Osteocyte (in vitro differentiated cells): Measurements from ENCODE around the gene LGR4. TPM values are rescaled to one million over a fixed set of nuclear protein-coding genes. Genes with fewer than 3 reads are reported as not detected.
A peak's percentile ranks its signal among the peaks of the same experiment; 100 is the strongest.

Experiments
- DNase-seq: peaks from one replicate; pipeline ENCODE4 v3.0.0; 2021; ENCODE audit warnings: mixed read lengths; ENCODE audit not compliant: unreplicated experiment; ENCODE audit errors: extremely low spot score
- H3K27ac Mint-ChIP-seq: one replicate; pipeline ENCODE4 v1.8.0; 2021; ENCODE audit warnings: mild to moderate bottlenecking, mixed read lengths; ENCODE audit not compliant: unreplicated experiment
- H3K27me3 Mint-ChIP-seq: one replicate; pipeline ENCODE4 v1.8.0; 2021; ENCODE audit warnings: mixed read lengths; ENCODE audit not compliant: unreplicated experiment
- H3K36me3 Mint-ChIP-seq: one replicate; pipeline ENCODE4 v1.8.0; 2021; ENCODE audit warnings: mixed read lengths; ENCODE audit not compliant: unreplicated experiment
- H3K4me1 Mint-ChIP-seq: one replicate; pipeline ENCODE4 v1.8.0; 2021; ENCODE audit warnings: mixed read lengths; ENCODE audit not compliant: unreplicated experiment
- H3K4me3 Mint-ChIP-seq: one replicate; pipeline ENCODE4 v1.8.0; 2021; ENCODE audit warnings: mild to moderate bottlenecking, moderate library complexity, mixed read lengths; ENCODE audit not compliant: unreplicated experiment
- H3K9me3 Mint-ChIP-seq: one replicate; pipeline ENCODE4 v1.8.0; 2021; ENCODE audit warnings: mixed read lengths; ENCODE audit not compliant: unreplicated experiment
- total RNA-seq: library from RNA; stranded (reverse); gene quantifications from 2 replicates; pipeline ENCODE4 v1.2.1, GENCODE V29; 2021
- TF ChIP-seq, protein P1 (sequence below): fragments of 200-600 bp; sonication (generic); IDR thresholded peaks from 2 replicates; pipeline ENCODE4 v1.5.0; 2021; ENCODE audit warnings: antibody characterized with exemption, mild to moderate bottlenecking, moderate library complexity

Gene LGR4
- total RNA-seq, 1 donor from 2014 or later = 61.9 TPM

DNA sequence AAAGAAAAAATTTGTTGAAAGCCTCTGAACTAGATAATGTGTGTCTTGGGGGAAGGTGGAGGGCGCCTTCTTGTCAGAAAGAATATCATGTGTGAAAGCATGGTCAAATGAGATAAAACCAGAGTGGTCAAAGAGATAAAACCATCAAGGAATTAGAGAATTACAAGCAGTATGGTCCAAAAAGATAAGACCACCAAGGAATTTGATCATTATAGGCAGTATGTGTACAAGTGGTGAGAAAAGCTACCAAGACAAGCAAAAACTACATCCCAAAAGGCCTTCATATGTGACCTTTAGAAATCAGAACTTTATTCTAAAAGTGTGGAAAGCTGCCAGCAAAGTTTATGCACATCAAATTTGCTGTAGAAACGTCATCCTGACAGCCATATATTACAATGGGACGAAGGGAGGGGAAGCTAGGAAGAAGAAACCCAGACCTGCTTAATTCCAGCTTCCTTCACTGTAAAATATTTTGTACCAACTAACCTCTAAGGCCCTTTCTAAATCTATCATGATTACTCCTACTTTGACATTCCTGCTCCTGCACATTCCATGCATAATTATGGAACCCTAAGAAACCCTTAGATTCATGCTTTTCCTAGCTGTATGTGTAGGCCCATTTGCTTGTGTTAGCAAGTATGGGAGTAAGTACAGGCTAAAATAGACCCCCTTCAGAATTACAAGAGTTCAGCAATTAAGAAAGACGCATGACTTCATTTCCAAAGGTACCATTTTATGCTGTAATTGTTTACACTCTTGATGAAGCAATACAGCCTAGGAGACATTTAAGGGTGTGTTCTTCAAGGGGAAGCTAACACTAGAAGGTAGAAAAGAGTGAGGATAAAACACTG, 51.6 kb downstream of the LGR4 start:
- Mint-ChIP-seq H3K9me3 (no peaks in the 10 kb centered on the region), H3K27ac (peak overlapping the region; percentile 2), H3K27me3 (no peaks in the 10 kb centered on the region), H3K4me1 (peaks cover 44% of the 10 kb centered on the region), H3K4me3 (no peak overlapping the region), H3K36me3 (peaks cover 2% of the 10 kb centered on the region)
- DNase-seq = no peak
- TF ChIP-seq, protein P1, sequence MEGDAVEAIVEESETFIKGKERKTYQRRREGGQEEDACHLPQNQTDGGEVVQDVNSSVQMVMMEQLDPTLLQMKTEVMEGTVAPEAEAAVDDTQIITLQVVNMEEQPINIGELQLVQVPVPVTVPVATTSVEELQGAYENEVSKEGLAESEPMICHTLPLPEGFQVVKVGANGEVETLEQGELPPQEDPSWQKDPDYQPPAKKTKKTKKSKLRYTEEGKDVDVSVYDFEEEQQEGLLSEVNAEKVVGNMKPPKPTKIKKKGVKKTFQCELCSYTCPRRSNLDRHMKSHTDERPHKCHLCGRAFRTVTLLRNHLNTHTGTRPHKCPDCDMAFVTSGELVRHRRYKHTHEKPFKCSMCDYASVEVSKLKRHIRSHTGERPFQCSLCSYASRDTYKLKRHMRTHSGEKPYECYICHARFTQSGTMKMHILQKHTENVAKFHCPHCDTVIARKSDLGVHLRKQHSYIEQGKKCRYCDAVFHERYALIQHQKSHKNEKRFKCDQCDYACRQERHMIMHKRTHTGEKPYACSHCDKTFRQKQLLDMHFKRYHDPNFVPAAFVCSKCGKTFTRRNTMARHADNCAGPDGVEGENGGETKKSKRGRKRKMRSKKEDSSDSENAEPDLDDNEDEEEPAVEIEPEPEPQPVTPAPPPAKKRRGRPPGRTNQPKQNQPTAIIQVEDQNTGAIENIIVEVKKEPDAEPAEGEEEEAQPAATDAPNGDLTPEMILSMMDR = no peak

- no peaks in the 10 kb centered on the region for H3K27me3 Mint-ChIP-seq
- H3K9me3 Mint-ChIP-seq = no peaks in the 10 kb centered on the region
- no peak for DNase-seq
- TF ChIP-seq, protein P1 = no peak
- H3K27ac Mint-ChIP-seq = no peak overlapping the region
- H3K36me3 Mint-ChIP-seq = peaks cover 2% of the 10 kb centered on the region
- no peak overlapping the region for H3K4me3 Mint-ChIP-seq
- H3K4me1 Mint-ChIP-seq = peaks cover 41% of the 10 kb centered on the region
Observed at GRCh38 chr11:27420217-27420616, 52.4 kb downstream of the LGR4 start.

DNA sequence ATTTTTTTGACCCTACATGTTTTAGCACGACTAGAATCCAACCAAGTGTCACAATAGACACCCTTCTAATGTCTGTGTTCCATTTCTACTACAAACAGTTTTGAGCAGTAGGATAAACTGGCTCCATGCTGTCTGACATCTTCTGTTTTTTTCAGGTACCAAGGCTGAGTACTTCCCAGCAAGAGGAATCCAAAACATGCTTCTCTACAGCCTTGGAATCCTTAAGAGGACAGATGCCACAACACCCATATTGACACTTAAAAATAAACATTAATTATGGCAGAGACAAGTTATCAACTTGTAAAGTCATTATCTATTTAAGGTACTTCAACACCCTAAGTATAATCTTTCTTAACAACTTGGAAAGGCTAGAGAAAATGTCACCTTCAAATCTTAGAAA, 54.2 kb downstream of the LGR4 start:
- Mint-ChIP-seq H3K36me3 (peaks cover 2% of the 10 kb centered on the region), H3K27me3 (no peaks in the 10 kb centered on the region), H3K4me1 (peaks cover 38% of the 10 kb centered on the region), H3K4me3 (no peak overlapping the region), H3K27ac (no peak overlapping the region), H3K9me3 (no peaks in the 10 kb centered on the region)
- no peak for DNase-seq
- TF ChIP-seq, protein P1 = no peak

DNA sequence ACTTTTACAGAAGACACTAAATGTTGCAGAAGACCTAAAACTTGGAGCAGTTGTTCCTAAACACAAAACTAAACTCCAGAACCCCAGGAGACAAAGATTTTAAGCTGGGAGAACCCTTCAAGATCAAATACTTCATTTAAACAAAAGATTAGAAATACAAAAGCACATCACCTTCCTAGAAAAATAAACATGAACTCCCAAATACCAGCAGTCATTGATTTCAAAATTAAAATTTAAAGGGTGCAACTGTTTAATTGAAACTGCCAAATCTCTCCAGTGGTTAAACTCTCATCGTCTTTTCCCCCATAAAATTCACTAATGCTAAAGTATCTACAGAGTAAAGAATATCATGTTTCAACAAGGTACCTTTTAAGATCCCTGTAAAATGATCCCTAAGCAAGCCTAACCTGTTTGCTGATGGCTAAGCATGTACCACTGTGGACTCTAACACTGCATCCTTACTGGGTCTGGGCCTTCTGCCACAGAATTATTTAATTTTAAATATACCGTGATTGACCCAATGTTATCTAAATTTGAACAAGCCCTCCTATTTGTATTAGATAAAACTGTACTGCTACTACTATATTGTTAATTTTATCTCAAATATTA, 55.9 kb downstream of the LGR4 start:
- Mint-ChIP-seq H3K36me3 (peaks cover 2% of the 10 kb centered on the region), H3K27ac (no peak overlapping the region), H3K27me3 (no peaks in the 10 kb centered on the region), H3K4me3 (no peak overlapping the region), H3K4me1 (peaks cover 28% of the 10 kb centered on the region), H3K9me3 (no peaks in the 10 kb centered on the region)
- TF ChIP-seq, protein P1 = no peak
- DNase-seq = no peak

GRCh38 chr11:27414644-27415043, 57.9 kb downstream of the LGR4 start:
- TF ChIP-seq, protein P1 = no peak
- H3K36me3 Mint-ChIP-seq = peaks cover 2% of the 10 kb centered on the region
- H3K27me3 Mint-ChIP-seq = no peaks in the 10 kb centered on the region
- H3K27ac Mint-ChIP-seq = no peak overlapping the region
- H3K4me3 Mint-ChIP-seq = no peak overlapping the region
- no peaks in the 10 kb centered on the region for H3K9me3 Mint-ChIP-seq
- DNase-seq = no peak
- peaks cover 31% of the 10 kb centered on the region for H3K4me1 Mint-ChIP-seq
